Fibroblast of gingiva (primary cell): ENCODE measurements around the gene FH.
A peak's percentile ranks its signal among the peaks of the same experiment; 100 is the strongest.

ENCODE experiments used
- DNase-seq: peaks from one replicate; pipeline ENCODE4 v3.0.0-alpha.2; 2011; ENCODE audit warnings: low read depth

The FH gene

DNA sequence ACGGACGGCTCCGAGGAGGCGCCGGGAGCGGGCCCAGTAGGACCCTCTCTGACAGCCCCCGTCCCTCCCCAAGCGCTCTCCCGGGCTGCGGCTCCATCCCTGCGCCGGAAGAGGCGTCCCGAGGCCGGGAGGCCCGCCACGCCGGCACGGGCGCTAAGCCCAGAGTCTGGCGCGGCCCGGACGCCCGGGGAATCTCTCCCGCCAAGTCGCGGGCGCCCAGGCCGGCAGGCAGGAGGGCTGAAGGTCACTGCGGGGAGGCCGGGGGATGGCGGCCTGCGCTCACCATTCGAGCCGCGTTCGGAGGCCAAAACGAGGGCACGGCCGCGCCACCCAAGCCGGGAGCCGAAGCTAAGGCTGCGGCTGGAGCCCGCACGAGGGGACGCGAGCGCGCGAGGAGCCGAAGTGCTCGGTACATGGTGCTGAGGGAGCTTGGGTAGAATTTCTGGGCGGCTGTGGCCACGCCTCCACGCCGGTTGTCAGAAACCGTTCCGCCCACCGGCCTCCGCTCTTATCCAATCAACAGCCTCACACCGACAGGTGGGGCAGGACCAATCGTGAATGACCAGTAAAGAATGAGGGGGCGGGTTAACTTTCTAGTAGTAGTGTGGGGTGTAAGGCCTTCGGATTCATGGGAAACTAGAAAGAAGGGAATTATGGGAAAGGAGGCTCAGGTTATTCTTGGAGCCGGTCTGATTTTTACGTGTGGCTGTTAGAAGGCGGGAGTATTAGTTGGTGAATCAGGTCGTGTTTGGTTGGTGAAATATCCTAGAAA is at the start of gene FH:
TSS of gene FH (minus strand) at position 448 of the 772 bp plus-strand sequence. CDS start at position 415, 33 bp downstream.
- DNase-seq: peak; percentile 97

DNA sequence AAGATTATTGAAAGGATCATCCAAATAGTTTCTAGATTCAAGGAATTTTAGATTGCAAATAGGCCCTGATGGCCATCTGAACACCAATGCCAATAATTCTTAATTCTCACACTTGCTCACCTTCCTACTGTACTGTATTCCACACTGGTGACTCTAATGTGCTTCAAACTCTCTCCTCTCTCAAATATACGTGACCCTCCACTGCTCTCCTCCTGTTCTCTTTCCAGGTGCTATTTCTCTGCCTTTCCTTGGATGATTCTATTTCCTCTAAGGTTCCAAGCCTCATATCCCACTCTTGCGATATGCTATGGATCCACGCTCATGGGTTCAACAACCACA is 41.3 kb upstream of the FH start:
- no peak for DNase-seq

DNA sequence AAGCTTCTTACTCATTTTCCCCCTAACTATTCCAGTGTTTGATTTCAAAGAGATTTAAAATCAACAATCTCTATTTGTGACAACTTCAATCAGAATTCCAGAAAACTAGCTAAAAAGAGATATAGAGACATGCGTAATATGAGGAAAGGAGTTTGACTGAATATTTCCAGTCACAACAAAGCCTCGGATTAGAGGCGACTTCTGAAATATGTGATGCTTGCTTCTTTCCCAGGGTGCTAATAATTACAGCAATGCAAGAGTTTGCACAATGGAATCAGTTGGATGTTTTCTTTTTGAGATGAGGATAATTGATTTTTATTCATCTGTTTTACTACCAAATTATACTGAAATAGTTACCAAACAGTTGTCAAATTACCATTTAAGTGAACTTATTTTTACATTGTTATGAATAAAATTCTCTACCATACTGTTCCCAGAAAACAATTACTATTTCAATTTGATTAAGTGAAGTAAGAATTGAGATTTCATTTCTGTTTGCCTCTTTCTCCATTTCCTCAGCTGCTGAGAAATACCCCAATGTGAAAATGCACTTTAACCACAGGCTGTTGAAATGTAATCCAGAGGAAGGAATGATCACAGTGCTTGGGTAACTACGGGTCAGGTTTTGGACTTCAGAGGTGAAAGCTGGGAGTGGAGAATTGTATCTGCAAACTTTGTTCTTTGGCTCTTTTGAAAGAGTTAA is 40.7 kb upstream of the FH start:
- no peak for DNase-seq

DNA sequence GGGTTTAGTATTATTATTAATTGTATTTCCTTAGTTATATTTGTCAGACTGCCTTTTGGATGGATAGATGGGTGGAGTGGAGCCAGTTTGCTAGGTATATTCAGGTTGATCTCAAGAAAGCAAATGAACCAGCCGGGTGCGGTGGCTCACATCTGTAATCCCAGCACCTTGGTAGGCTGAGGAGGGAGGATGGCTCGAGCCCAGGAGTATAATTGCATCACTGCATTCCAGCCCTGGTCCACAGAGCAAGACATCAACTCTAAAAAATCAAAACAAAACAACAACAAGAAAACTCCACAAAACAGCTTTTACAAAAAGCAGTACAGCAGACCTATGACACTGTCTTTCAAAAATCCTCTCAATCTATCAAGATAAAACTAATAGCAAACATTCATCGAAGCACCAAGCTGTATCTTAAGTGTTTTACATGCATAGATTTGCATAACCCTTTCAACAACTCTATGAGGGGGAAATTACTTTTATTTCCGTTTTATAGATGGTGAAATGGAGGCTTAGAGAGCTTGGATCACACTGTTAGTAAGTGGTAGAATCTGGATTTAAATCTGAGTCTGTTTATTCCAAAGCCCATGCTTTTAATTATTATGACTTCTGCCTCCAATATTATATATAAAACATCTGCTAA is 38.1 kb upstream of the FH start:
- no peak for DNase-seq

DNA sequence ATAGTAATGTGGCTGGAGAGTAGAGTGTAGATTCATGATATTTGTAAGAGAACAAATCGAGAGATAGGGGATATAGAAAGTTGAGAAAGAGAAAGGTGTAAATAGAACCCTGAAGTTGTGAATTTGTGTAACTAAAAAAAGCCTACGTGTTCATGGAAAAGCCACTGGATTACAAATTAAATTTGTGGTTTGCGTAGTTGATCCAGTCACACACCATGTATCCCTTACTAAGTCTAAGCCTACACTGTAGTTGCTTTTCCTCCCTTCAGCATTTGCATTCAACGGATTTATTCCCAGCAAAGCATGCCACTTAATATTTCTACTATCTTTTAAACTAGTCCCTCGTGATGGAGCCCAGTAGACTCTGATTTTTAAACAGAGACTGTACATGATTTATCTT is 37.5 kb upstream of the FH start:
- DNase-seq: no peak

DNA sequence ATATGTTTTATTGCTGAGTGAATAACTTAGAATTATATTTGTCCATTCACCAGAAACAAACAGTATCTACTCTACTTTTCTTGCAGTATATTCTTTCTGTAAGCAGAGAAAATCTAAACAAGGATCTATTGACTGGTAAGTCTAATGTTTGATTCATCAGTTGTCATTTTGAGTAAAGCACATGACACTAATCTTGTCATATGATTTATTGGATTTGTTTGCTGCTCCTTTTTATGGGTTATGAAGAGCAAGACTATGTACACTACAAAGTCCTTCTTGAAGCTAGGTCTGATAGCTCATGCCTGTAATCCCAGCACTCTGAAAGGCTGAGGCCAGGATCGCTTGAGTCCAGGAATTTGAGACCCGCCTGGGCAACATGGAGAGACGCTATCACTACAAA is 36.0 kb upstream of the FH start:
- DNase-seq: no peak

DNA sequence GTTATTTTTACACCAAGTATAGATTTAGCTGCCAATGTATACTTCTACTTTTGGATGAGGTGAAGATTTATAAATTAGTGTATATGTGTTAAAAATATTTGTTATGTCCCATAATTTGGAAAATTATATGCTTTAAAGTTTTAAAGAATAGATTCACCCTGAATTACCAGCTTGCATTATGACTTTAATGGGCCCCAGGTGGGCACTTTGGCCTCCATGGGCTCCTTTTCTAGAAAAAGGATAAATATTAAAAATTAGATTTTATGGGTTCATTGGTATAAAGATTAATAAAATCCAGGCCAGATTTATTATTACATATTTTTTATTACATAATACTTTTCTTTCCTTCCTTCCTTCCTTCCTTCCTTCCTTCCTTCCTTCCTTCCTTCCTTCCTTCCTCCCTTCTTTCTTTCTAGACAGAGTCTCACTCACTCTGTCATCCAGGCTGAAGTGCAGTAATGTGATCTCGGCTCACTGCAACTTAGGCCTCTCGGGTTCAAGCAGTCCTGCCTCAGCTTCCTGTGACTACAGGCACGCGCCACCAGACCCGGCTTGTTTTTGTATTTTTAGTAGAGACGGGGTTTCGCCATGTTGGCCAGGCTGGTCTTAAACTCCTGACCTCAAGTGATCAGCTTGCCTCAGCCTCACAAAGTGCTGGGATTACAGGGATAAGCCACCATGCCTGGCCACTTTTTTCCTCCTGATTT is 34.5 kb upstream of the FH start:
- DNase-seq: no peak

DNA sequence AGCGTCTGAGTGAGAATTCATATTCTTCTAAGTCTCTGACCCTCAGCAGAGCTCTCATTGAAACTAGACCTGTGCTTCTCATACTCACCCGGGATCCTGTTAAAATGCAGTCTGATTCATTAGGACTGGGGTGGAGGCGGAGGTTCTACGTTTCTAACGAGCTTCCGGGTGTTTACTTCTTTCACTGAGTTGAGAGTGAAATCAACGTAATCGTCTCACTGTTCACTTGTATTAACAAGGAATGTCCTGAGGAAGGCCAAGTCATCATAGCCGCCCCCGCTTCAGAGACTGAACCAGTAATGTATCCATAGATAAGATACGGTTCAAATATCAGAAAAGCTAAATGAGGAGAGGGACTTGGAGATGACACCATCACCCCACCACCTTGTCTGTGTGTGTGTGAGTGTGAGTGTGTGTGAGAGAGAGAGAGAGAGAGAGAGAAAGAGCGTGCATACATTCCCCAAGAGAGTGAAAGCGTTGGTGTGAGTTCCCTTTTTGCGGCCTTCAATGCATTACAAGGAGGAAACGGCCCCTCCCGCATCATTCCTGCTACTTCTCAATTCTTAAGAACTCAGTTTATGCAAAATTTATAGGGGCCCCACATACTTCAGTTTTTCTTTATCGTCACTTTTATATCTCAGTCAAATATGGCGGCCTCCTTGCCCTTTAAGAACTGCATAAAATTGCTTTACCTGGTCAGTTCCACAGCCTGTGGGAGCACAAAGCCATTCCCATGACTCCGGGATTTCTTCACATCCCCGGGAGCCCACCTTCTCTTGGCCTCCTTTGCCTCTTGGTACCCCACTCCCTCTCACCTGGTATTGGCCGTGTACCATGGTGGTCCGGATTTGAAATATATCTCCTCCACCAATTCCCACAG is 32.4 kb upstream of the FH start:
- DNase-seq: no peak

DNA sequence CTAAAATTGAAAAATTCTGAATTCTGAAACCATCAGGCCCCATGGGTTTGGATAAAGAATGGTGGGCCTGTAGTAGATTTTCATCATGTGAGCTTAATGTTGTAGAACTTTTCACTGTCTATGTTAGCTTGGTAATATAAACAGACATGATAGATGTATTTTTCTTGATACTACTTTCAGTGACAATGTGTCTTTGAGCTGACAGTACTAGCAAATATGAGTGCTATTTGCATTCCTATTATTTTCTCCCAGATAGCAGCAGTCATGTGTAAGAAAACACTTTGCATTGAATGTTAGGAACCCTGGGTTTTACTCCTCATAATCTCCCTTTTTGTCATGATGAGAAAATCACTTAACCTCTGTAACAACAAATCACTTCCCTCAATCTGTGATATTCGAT is 30.8 kb upstream of the FH start:
- DNase-seq: no peak

DNA sequence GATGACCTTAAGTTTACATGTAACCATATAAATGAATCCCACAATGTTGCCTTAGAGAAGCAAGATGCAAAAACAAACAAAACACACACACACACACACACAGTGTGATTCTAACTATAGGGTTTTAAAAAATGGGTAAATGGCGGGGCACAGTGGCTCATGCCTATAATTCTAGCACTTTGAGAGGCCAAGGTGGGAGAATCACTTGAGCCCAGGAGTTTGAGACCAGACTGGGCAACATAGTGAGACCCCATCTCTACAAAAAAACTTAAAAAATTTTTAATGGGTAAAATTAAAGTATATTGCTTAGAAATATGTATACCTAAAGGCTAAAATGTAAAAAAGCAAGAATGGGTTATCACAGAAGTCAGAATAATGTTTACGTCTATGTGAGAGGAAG is 28.5 kb upstream of the FH start:
- no peak for DNase-seq

DNA sequence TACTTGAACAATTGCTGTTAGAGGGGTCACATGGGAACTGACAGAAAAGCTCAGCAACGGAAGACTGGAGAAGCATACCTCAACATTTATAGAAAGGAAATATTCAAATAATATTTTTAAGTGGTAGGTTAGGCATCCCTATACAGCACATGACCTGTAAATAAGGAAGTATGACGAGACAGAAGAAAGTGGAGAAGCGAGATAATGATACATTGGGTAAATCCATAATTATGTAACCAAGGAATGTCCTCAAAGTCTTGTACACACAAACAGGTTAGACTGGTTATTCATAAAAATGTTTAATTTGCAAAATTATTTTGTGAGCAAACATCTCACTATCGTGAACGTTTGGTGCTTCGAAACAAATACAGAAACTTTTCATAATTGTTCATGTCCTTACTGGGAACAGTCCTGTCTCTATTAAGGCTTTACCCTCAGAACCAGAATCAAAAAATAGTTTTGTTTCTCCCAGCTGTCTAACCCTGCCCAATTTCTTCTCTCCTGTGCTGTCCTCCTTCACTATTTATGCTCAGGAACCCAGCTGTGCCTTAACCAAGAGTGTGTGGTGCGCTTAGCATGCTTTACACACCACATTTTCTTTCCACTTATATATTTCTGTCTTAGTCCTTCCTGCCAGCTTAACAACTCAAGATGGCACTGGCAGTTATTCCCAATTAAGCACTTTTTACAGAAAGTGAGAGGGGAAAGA is 22.8 kb upstream of the FH start:
- DNase-seq: no peak

DNA sequence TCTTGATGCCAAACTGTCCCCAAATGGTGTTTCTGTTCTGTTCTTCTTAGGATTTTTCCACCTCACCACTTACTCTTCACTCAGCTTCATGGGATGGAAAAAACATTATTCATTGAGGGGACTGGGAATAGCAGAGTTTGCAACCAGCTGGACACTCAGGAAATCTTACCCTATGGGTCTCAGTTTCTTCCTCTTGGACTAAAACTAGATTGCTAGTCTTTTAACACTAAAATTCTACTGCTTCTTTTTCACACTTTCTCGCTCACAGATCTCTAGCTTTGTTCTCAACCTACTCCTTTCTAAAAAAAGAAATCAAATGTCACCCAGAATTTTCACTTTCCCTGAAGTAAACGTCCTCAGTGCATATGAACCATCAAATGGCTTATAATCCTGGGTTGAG is 17.4 kb upstream of the FH start:
- no peak for DNase-seq

DNA sequence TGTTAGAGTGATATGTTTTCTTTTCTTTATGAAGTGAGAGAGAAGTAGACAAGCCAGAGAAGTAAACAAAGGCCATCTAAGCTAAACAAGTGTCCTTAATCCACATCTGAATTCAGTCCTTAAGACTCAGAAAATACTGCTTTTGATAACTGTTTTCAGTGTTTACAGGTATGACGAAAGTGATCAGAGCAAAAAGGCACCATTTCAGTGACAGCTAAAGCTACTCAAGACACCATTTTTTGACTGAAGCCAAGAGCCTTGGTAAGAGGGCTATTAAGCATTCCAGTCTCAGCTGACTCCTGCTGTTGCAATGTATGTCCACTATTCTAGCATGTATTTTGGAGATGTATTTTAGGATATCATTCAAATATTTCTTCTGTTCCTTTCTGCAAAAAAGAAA is 16.7 kb upstream of the FH start:
- no peak for DNase-seq

DNA sequence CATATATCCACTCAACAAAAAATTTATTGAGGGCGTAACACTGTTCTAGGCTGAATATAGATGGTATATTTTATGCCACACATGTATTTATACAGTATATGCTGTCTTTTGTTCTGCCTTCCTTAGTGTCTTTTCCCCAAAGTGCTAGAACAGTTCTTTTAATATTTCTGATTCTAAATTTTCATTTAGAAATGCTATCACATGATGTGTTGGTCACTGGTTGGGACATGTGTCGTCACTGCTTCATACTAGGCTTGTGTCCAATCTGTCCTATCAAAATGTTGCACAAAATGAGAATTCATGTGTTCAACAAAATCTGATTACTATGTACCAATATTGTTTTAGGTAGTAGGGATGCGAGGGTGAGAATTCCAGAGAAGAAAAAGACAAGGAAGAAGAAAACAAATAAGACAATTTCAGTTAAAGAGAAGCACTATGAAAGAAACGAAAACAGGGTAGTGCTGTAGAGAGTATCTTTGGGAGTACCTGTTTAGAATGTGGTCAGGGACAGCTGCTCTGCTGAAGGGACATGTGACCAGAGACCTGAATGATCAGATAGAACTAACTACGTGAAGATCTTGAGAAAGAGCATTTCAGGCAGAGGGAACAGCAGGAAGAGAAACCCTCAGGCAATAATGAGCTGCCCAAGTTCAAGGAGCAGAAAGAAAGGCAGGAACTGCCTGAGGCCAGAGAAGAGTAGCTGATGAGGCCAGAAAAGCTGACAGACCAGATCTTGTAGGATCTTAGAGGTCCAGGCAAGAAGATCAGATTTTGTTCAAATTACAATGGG is 14.0 kb upstream of the FH start:
- no peak for DNase-seq

DNA sequence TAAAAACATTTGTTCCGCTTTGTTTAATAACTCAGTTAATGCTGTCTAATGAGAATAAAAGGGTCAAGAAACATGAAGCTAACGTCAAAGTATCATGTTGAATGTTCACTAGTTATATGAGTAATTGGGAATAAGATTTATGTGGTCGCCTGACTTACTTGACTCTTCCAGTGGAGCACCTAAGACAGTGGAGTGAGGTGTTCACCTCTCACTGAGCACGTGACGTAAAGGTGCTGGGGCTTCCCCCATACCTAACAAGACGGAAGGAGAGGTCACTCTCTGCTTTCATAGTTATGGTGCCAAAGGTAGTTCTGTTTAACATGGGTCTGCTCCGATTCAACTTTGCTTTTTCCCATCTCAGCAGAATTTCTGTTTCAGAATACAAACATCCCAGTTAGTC is 13.3 kb upstream of the FH start:
- no peak for DNase-seq

DNA sequence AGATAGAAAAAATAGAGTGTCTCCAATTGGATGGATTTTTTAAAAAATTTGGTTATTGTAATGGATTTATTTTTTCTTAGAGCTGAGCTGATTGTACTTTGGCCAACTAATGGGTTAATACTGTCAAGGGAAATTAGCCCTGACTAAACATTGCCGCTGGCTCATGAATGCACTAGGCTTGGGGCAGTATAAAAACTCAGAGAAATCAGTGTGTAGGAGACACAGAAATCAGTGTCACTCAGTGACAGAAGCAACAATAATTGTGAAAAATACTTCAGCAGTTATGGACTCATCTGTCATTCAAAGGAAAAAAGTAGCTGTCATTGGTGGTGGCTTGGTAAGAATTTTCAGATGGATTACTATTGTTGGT is 12.6 kb upstream of the FH start, which contains the start of gene KMO:
TSS of gene KMO (plus strand) at position 217 of the 370 bp plus-strand sequence. CDS start at position 284, 67 bp downstream.
- DNase-seq: no peak

DNA sequence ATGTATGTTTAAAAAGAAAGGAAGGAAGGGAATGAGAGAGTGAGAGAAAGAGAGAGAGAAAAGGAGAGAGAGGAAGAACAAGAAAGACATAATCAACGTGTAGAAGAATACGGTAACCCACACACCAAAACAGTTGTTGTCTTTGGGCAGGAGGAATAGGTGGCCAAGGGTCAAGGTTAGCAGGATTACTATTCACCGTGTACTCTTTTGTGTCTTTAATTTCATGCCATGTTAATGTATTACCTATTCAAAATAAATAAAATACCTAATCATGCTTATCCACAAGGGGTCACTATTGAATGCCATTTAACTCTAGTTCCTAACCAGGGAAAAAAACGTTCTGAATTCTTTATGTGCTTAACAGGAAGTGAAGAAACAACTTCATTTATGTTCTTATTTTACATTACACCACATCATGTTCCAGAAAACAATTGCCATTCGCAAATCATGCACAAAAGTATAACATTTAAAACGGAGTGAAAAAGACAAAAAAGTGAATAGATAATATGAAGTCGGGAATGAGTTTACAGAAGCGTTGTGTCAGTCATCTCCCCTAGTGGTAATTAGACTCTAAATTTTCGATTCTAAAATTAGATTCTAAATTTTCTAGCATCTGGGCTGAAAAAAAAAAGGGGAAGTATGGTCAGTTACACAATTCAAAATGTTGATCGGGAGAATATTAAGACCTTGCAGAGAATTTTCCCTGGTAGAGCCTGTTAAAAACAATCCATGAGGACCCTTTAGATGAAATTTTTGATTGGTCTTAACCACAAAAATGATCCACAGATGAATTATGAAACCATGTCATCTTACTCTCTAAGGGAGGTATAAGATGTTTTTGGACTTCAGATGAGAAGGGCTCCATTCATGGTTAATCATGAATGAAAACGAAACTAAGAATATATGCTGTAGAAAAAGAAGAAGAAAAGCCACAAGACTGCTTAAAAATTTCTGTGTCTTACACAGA is 11.9 kb upstream of the FH start:
- DNase-seq: peak; percentile 71

DNA sequence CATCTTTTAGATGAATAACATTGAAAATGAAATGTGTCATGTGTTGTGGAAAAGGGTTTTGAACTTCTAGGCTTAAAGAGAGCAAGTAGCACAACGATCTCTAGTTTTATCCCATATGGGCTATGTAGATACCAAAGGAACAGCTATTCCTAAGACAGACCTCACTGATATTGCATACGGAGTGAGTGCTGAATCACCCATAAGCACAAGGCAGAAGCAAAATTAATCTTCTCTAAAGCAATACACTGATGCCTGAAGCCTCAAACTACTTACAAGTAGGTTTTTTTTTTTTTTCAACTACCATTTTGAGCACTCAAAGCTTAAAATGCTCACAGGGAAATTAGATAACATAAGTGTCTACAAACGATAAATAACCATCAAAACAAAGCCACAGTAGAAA is 7.6 kb upstream of the FH start:
- DNase-seq: no peak

DNA sequence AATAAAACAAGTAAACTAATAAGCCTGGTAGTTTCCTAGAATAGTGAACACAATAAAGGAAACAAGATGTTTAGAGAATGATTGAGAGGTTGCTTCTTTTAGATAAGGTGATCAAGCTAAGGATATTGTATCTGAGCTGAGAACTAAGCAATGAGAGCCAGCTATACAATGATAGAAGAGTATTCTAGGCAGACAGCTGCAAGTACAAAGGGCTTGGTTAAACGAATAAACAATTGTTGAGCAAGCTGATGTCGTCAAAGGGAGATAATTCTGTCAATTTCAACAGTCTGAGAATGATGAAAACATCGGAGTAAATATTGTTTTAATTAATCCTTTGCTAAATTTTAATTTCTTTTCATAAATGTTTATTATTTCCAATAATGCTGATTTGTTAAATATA is 5.5 kb upstream of the FH start:
- no peak for DNase-seq
